Activated CD8-positive, alpha-beta T cell treated with anti-CD3 and anti-CD28 coated beads for 36 hours (primary cell): Measurements from ENCODE around the gene LAMA4. TPM values are rescaled to one million over a fixed set of nuclear protein-coding genes. Genes with fewer than 3 reads are reported as not detected.

Experiments
- ATAC-seq: fragments of 200-7000 bp; cut with Tn5 transposase; one replicate; pipeline ENCODE4 v1.10.0; 2021; ENCODE audit warnings: mild to moderate bottlenecking, moderate library complexity
- CTCF ChIA-PET: fragments of 350-600 bp; sonication (Branson Sonifier 250); formaldehyde crosslinking; loops from one replicate; lab custom pipeline; 2021; ENCODE audit warnings: antibody characterized with exemption; lab: Charles Lee
- POLR2A ChIA-PET: fragments of 350-600 bp; sonication (Branson Sonifier 250); formaldehyde crosslinking; loops from one replicate; lab custom pipeline; 2021; ENCODE audit warnings: antibody characterized with exemption; lab: Charles Lee
- DNase-seq: peaks from one replicate; pipeline ENCODE4 v3.0.0-alpha.2; 2020
- H3K27ac Mint-ChIP-seq: one replicate; pipeline ENCODE4 v1.8.0; 2021; ENCODE audit warnings: mild to moderate bottlenecking, mixed read lengths
- H3K27me3 Mint-ChIP-seq: one replicate; pipeline ENCODE4 v1.8.0; 2021; ENCODE audit warnings: mixed read lengths
- H3K36me3 Mint-ChIP-seq: one replicate; pipeline ENCODE4 v1.8.0; 2021; ENCODE audit warnings: low read depth, mixed read lengths
- H3K4me1 Mint-ChIP-seq: one replicate; pipeline ENCODE4 v1.8.0; 2021; ENCODE audit warnings: low read depth, mixed read lengths
- H3K4me3 Mint-ChIP-seq: one replicate; pipeline ENCODE4 v1.8.0; 2021; ENCODE audit warnings: mild to moderate bottlenecking, moderate library complexity, mixed read lengths
- H3K9me3 Mint-ChIP-seq: one replicate; pipeline ENCODE4 v1.8.0; 2021; ENCODE audit warnings: mixed read lengths
- intact Hi-C: fragments of 100-400 bp; cut with micrococcal nuclease; formaldehyde crosslinking; loops from one replicate; pipeline ENCODE4 v1.10.0; 2022
- total RNA-seq, 2 experiments: library from RNA; stranded (reverse); gene quantifications; one replicate each; pipeline ENCODE4 v1.2.3, GENCODE V29; 2021
- TF ChIP-seq, protein P1 (sequence below): fragments of 200-600 bp; IDR thresholded peaks from one replicate; pipeline ENCODE4 v1.8.0; 2022; ENCODE audit warnings: antibody characterized with exemption, mild to moderate bottlenecking

The LAMA4 gene, protein sequence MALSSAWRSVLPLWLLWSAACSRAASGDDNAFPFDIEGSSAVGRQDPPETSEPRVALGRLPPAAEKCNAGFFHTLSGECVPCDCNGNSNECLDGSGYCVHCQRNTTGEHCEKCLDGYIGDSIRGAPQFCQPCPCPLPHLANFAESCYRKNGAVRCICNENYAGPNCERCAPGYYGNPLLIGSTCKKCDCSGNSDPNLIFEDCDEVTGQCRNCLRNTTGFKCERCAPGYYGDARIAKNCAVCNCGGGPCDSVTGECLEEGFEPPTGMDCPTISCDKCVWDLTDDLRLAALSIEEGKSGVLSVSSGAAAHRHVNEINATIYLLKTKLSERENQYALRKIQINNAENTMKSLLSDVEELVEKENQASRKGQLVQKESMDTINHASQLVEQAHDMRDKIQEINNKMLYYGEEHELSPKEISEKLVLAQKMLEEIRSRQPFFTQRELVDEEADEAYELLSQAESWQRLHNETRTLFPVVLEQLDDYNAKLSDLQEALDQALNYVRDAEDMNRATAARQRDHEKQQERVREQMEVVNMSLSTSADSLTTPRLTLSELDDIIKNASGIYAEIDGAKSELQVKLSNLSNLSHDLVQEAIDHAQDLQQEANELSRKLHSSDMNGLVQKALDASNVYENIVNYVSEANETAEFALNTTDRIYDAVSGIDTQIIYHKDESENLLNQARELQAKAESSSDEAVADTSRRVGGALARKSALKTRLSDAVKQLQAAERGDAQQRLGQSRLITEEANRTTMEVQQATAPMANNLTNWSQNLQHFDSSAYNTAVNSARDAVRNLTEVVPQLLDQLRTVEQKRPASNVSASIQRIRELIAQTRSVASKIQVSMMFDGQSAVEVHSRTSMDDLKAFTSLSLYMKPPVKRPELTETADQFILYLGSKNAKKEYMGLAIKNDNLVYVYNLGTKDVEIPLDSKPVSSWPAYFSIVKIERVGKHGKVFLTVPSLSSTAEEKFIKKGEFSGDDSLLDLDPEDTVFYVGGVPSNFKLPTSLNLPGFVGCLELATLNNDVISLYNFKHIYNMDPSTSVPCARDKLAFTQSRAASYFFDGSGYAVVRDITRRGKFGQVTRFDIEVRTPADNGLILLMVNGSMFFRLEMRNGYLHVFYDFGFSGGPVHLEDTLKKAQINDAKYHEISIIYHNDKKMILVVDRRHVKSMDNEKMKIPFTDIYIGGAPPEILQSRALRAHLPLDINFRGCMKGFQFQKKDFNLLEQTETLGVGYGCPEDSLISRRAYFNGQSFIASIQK (N-terminal part only)
- not detected for total RNA-seq

DNA sequence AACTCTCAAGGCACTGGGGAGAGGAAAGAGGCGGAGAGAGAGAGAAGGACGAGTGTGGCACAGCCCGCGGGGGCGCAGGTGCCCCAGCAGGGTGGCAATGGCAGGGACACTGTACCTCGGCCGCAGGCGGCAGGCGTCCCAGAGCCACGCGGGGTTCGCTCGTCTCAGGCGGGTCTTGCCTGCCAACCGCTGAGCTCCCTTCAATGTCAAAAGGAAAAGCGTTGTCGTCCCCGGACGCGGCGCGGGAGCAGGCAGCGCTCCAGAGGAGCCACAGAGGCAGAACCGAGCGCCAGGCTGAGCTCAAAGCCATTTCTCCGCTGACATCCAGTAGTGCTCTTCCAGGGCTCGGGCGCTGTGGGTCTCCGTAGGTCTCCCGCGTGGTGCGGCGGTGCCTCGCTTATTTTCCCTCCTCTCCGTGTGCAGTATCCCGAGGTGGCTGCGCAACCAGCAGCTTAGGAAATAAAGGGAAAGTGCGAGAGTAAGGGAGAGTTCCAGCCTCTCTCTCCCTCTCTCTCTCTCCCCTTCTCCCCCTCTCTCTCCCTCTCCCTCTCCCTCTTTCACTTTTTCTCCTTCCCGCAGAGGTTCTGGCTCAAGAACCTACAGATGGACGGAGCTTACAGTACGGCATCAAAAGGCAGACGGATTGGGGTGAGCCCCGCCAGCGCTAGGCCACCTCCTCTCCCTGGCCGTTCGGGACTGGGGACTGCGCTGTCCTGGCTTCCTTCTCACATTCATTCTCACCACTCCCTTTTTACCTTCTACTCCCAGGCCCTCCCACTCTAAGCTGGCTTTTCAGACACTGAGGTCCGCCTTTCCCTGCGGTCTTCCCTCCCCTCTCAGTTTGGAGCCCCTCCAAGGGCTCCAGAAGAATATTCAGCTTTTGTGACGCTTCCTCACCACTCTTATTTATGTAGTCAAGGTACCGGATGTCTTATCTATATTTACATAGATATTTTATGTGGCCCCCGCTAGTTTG, at the start of gene LAMA4:
TSS of gene LAMA4 (minus strand) at position 727 of the 976 bp plus-strand sequence. CDS start at position 310, 417 bp downstream.
- ATAC-seq: peak; percentile 67
- ChIA-PET POLR2A (interaction anchor here (1.2 kb wide), 1 partner anchor 25 kb away, joined by 3 read pairs; no protein-coding TSS in a partner anchor), CTCF (interaction anchor here (1.0 to 1.9 kb wide), 3 partner anchors 11 to 74 kb away, joined by 3 to 4 read pairs (median 4); no protein-coding TSS in a partner anchor)
- intact Hi-C loops: no loop called here
- peak; percentile 32 for DNase-seq
- peak within 1 kb of the TSS; percentile 67 for H3K4me3 Mint-ChIP-seq
- H3K9me3 Mint-ChIP-seq: no peaks in the 10 kb centered on the region
- peaks cover 41% of the 10 kb centered on the region for H3K27me3 Mint-ChIP-seq
- peaks cover 12% of the 10 kb centered on the region for H3K4me1 Mint-ChIP-seq
- no peak within 1 kb of the TSS for H3K27ac Mint-ChIP-seq
- H3K36me3 Mint-ChIP-seq: no peaks in the 10 kb centered on the region
- TF ChIP-seq, protein P1, sequence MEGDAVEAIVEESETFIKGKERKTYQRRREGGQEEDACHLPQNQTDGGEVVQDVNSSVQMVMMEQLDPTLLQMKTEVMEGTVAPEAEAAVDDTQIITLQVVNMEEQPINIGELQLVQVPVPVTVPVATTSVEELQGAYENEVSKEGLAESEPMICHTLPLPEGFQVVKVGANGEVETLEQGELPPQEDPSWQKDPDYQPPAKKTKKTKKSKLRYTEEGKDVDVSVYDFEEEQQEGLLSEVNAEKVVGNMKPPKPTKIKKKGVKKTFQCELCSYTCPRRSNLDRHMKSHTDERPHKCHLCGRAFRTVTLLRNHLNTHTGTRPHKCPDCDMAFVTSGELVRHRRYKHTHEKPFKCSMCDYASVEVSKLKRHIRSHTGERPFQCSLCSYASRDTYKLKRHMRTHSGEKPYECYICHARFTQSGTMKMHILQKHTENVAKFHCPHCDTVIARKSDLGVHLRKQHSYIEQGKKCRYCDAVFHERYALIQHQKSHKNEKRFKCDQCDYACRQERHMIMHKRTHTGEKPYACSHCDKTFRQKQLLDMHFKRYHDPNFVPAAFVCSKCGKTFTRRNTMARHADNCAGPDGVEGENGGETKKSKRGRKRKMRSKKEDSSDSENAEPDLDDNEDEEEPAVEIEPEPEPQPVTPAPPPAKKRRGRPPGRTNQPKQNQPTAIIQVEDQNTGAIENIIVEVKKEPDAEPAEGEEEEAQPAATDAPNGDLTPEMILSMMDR: no peak

DNA sequence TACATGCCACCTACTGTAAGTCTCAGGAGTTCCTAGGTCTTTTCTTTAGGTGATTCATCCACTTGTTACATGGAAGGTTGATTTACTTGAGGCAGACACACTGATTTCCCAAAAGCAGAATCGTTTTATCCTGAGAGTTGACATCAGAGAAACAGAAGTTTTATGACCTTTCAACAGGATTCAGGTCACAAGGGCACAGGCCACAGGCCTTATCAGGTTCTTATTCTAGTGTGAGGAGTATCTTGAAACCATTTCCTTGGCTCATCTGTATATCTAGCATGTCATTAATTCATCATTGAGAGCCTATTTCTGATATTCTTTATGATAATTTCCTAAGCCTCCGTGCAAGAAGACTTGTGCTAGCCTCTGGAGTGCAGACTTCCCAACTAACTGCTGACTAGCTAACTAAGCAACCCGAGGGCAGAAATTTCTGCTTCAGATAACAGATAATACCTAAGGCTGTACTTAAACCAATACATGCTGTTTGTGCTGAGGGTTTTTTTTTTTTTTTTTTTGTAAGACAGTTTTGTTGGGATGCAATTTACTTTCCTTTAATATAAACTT, 47.9 kb upstream of the LAMA4 start:
- Mint-ChIP-seq H3K36me3 (no peaks in the 10 kb centered on the region), H3K4me3 (no peak overlapping the region), H3K27me3 (peaks cover 24% of the 10 kb centered on the region), H3K4me1 (no peaks in the 10 kb centered on the region), H3K27ac (no peak overlapping the region), H3K9me3 (no peaks in the 10 kb centered on the region)
- CTCF ChIA-PET: interaction anchor here (1.3 to 1.9 kb wide), 2 partner anchors 9 to 122 kb away, joined by 4 to 6 read pairs; no protein-coding TSS in a partner anchor
- TF ChIP-seq, protein P1: no peak
- ATAC-seq (no peak), DNase-seq (no peak)
- POLR2A ChIA-PET: interaction anchor here (0.6 kb wide), 1 partner anchor 10 kb away, joined by 5 read pairs; no protein-coding TSS in a partner anchor
- intact Hi-C loops: no loop called here

DNA sequence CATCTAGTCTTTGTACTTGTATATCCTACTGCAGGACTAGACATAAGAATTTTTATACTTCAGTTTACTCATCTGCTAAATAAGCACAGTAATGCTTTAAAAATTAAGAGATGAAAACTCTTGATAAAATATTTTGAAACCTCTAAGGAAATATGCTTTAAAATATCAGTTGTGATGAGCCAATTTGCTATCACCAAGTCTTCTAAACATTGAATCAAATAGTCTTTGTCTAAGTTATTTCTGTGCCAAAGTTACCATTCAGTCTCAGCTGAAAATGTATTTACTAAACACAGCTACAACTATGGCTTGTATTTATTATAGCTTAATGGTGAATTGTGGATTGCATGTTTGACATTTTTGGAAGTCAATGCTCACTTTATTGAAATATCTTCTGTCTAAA, 46.5 kb upstream of the LAMA4 start:
- no peaks in the 10 kb centered on the region for H3K9me3 Mint-ChIP-seq
- no peak for ATAC-seq
- intact Hi-C loops: no loop called here
- H3K27ac Mint-ChIP-seq: no peak overlapping the region
- TF ChIP-seq, protein P1: no peak
- ChIA-PET CTCF (interaction anchor here (0.6 to 1.9 kb wide), 3 partner anchors 10 to 121 kb away, joined by 3 to 6 read pairs (median 4); no protein-coding TSS in a partner anchor), POLR2A (no interaction called here)
- peaks cover 15% of the 10 kb centered on the region for H3K27me3 Mint-ChIP-seq
- H3K36me3 Mint-ChIP-seq: no peaks in the 10 kb centered on the region
- H3K4me3 Mint-ChIP-seq: no peak overlapping the region
- H3K4me1 Mint-ChIP-seq: no peaks in the 10 kb centered on the region
- DNase-seq: no peak

DNA sequence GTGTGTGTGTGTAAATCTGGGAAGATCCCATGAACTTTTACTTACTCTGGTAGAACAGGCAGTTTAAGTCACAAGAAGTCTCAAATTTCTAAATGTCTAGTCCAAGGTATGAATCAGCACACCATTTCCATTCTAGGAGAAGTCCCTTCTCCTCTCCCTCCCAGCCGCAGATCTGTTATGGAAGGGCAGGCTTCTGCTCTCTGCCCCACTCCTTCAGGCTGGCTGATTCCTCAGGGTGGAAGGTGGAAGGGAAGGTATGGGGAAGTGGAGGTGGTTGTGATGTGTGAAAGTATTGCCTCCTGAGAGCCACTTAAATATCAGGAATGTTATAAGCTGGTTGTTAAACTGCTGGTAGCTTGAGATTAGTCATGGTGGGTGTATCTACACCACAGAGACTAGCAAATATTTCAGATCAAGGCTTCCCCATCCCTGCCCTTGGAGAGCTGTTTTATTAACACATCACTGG, 44.5 kb upstream of the LAMA4 start:
- Mint-ChIP-seq H3K4me1 (no peaks in the 10 kb centered on the region), H3K27ac (no peak overlapping the region), H3K27me3 (peaks cover 11% of the 10 kb centered on the region), H3K36me3 (no peaks in the 10 kb centered on the region), H3K9me3 (no peaks in the 10 kb centered on the region), H3K4me3 (no peak overlapping the region)
- TF ChIP-seq, protein P1: no peak
- DNase-seq (no peak), ATAC-seq (no peak)
- intact Hi-C loops: no loop called here
- POLR2A ChIA-PET: no interaction called here
- CTCF ChIA-PET: interaction anchor here (2.3 kb wide), 1 partner anchor 119 kb away, joined by 8 read pairs; no protein-coding TSS in a partner anchor
